ENCODE data around the gene CCDC85C. TPM values are rescaled to one million over a fixed set of nuclear protein-coding genes. Genes with fewer than 3 reads are reported as not detected.

CCDC85C gene
- total RNA-seq, 1 donor from 2014 or later = 4.4 TPM

GRCh38 chr14:99541211-99541610 lies 62.8 kb downstream of the CCDC85C start:
- Mint-ChIP-seq H3K4me3 (ENCODE audit: unreplicated experiment) (no peak overlapping the region), H3K27me3 (ENCODE audit: unreplicated experiment) (no peaks in the 10 kb centered on the region), H3K27ac (ENCODE audit: unreplicated experiment) (no peak overlapping the region), H3K36me3 (ENCODE audit: unreplicated experiment) (no peaks in the 10 kb centered on the region), H3K4me1 (ENCODE audit: unreplicated experiment) (peaks cover 46% of the 10 kb centered on the region), H3K9me3 (ENCODE audit: unreplicated experiment) (no peaks in the 10 kb centered on the region)
- DNase-seq (ENCODE audit: extremely low spot score, unreplicated experiment) = no peak
- TF ChIP-seq CTCF (IDR thresholded peaks at IDR 0.05) = no peak

GRCh38 chr14:99540196-99541032 lies 63.6 kb downstream of the CCDC85C start:
- Mint-ChIP-seq H3K4me3 (ENCODE audit: unreplicated experiment) (no peak overlapping the region), H3K27ac (ENCODE audit: unreplicated experiment) (no peak overlapping the region), H3K4me1 (ENCODE audit: unreplicated experiment) (peaks cover 43% of the 10 kb centered on the region), H3K36me3 (ENCODE audit: unreplicated experiment) (no peaks in the 10 kb centered on the region), H3K27me3 (ENCODE audit: unreplicated experiment) (no peaks in the 10 kb centered on the region), H3K9me3 (ENCODE audit: unreplicated experiment) (no peaks in the 10 kb centered on the region)
- no peak for TF ChIP-seq CTCF (IDR thresholded peaks at IDR 0.05)
- DNase-seq (ENCODE audit: extremely low spot score, unreplicated experiment) = no peak

- no peaks in the 10 kb centered on the region for H3K36me3 Mint-ChIP-seq (ENCODE audit: unreplicated experiment)
- no peak for TF ChIP-seq CTCF (IDR thresholded peaks at IDR 0.05)
- no peak overlapping the region for H3K4me3 Mint-ChIP-seq (ENCODE audit: unreplicated experiment)
- H3K9me3 Mint-ChIP-seq (ENCODE audit: unreplicated experiment) = no peaks in the 10 kb centered on the region
- H3K27ac Mint-ChIP-seq (ENCODE audit: unreplicated experiment) = no peak overlapping the region
- DNase-seq (ENCODE audit: extremely low spot score, unreplicated experiment) = no peak
- H3K4me1 Mint-ChIP-seq (ENCODE audit: unreplicated experiment) = peaks cover 42% of the 10 kb centered on the region
- no peaks in the 10 kb centered on the region for H3K27me3 Mint-ChIP-seq (ENCODE audit: unreplicated experiment)
Observed at GRCh38 chr14:99539491-99539890, 64.5 kb downstream of the CCDC85C start.

GRCh38 chr14:99538733-99539132 lies 65.3 kb downstream of the CCDC85C start:
- Mint-ChIP-seq H3K27ac (ENCODE audit: unreplicated experiment) (peak overlapping the region; percentile 23), H3K4me3 (ENCODE audit: unreplicated experiment) (no peak overlapping the region), H3K27me3 (ENCODE audit: unreplicated experiment) (no peaks in the 10 kb centered on the region), H3K9me3 (ENCODE audit: unreplicated experiment) (no peaks in the 10 kb centered on the region), H3K4me1 (ENCODE audit: unreplicated experiment) (peaks cover 47% of the 10 kb centered on the region), H3K36me3 (ENCODE audit: unreplicated experiment) (no peaks in the 10 kb centered on the region)
- TF ChIP-seq CTCF (IDR thresholded peaks at IDR 0.05) = no peak
- DNase-seq (ENCODE audit: extremely low spot score, unreplicated experiment) = no peak

GRCh38 chr14:99538275-99538674 lies 65.7 kb downstream of the CCDC85C start:
- Mint-ChIP-seq H3K36me3 (ENCODE audit: unreplicated experiment) (no peaks in the 10 kb centered on the region), H3K4me3 (ENCODE audit: unreplicated experiment) (no peak overlapping the region), H3K27me3 (ENCODE audit: unreplicated experiment) (no peaks in the 10 kb centered on the region), H3K27ac (ENCODE audit: unreplicated experiment) (peak overlapping the region; percentile 23), H3K9me3 (ENCODE audit: unreplicated experiment) (no peaks in the 10 kb centered on the region), H3K4me1 (ENCODE audit: unreplicated experiment) (peaks cover 47% of the 10 kb centered on the region)
- TF ChIP-seq CTCF (IDR thresholded peaks at IDR 0.05) = no peak
- no peak for DNase-seq (ENCODE audit: extremely low spot score, unreplicated experiment)
